GM18498 (cell line): ENCODE data around the gene AFG1L.
A peak's percentile ranks its signal among the peaks of the same experiment; 100 is the strongest.
"Not testable (repeated sequence)": the region's sequence is repeated elsewhere in the genome, so short reads cannot be mapped to it uniquely, and the experiment has no call there.

Experiments
- ATAC-seq: cut with Tn5 transposase; IDR thresholded peaks from one replicate; pipeline ENCODE4 v1.9.1; 2021; ENCODE audit warnings: mild to moderate bottlenecking, moderate library complexity; ENCODE audit not compliant: unreplicated experiment

The AFG1L gene

DNA sequence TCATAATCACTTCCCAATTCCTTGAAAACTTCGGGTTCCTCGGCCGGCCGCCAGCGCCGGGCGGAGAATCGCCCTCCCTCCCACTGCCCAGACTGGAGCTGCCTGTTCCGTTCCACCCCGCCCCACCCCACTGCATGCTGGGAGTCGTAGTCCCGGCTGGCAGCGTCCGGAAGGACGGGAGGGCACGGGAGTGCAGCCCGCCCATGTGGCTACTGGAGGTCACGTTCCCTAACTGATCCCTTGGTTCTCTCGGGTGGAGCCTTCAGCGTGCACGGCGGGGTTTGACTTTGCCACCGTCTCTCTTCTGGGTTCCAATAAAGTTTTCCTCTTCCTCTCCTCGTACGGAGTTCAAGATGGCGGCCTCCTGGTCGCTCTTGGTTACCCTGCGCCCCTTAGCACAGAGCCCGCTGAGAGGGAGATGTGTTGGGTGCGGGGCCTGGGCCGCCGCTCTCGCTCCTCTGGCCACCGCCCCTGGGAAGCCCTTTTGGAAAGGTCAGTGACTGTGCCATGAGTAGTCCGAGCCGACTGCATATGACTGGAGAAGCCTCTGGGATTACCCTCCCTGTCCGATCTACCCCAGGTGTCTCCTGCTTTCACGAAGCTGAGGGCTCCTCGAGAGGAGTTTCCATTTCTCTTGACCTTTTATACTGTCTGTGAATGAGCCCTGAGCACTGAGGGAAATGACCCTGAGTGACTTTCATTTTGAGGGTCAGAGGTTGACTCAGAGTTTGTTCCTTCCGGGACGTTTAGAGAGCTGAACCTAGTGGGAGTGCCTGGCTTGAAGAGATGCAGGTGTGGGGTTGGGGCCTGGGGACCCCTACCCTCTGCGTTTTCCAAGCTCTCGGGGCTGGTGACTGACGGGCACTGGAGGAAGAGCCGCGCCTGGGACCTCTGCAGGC is at the start of gene AFG1L:
TSS of gene AFG1L (plus strand) at position 328 of the 899 bp plus-strand sequence. CDS start at position 354, 26 bp downstream.
- peak; percentile 90 for ATAC-seq

DNA sequence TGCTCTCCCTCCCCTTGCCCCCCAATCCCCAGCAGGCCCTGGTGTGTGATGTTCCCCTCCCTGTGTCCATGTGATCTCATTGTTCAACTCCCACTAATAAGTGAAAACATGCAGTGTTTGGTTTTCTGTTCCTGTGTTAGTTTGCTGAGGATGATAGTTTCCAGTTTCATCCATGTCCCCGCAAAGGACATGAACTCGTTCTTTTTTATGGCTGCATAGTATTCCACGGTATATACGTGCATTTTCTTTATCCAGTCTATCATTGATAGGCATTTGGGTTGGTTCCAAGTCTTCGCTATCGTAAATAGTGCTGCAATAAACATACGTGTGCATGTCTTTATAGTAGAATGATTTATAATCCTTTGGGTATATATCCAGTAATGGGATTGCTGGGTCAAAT is 49.8 kb upstream of the AFG1L start:
- ATAC-seq: not testable (repeated sequence)

DNA sequence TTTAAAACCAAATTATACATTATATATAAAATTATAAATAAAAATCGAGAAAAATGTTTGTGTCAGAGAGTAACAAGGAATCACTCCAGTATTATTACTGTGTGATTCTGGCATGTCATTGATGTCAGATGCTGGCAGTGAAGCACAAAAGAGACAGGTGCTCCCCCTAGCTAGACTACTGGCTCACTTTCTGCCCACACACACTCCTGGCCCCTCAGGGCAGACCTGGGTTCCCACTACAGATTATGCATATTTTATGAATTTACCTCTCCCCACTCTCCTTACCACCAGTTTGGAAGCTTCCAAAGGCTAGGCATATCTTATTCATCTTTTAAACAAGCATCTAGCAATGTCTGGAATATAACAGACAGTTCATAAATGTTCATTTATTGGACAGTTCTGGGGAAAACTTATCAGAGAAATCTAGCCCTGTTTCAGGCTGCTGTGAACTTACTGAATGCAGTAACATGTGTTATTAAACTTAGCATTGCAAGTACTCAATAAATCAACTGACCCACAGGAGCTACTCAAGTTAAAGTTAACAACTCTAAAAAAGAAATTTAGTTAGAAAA is 46.8 kb upstream of the AFG1L start:
- ATAC-seq: no peak

DNA sequence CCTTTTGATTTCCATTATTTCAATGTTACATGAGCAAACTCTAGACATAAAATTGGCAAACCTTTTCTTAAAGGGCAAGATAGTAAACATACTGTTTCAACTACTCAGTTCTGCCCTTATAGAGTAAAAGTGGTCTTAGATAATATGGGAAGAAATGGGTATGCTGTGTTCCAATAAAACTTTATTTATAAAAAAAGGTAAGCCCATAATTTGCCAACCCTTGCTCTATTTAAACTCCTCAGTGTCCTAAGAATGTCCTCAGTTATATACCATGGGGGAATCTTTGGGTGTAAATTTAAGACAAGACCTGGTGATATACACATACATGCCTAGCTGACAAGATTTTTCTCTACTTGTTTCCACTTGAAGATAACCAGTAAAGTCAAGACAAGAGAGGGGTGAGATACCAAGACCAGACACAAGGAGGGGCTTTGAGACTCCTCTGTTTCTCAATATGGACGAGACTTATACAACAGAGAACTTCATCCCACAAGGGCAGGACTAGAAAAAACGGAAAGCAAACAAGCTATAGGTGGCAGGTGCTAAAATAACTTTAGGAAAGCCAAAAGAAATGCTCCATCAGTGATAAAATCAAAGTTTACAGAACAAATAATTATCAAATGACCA is 44.5 kb upstream of the AFG1L start:
- ATAC-seq: no peak

DNA sequence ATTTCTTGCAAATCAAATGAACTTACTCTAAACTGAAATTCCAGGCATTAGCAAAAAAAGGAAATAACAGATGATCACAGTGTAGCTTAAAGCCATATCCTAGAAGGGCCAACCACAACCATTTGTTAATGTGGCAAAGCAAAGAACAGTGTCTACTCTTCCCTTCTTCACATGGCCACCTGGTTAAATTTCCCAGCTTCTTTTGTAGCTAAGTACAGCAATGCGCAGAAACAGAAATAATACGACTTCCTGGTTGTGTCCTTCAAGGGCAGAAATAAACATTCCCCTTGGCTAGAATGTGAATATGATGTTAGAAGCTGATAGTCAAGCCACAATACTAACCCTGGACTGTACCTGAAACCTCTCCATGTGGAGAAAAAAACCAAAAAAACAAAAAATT is 43.6 kb upstream of the AFG1L start:
- no peak for ATAC-seq

DNA sequence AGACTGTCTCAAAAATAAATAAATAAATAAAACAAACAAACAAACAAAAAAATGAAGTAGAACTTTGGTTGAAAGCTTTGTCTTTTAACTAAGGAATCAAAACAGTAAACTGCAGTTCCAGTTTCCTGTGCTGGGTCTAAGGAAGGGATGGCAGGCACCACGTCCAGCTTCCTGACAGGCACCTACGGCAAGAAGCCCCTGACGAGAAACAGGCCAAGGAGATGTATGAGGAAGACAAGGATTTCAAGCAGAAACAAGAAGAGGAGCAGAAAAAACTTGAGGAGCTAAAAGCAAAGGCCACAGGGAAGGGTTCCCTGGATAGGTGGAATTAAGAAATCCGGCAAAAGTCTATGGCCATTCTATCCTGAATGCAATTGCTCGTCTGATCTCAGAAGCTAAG is 42.8 kb upstream of the AFG1L start:
- ATAC-seq: no peak

DNA sequence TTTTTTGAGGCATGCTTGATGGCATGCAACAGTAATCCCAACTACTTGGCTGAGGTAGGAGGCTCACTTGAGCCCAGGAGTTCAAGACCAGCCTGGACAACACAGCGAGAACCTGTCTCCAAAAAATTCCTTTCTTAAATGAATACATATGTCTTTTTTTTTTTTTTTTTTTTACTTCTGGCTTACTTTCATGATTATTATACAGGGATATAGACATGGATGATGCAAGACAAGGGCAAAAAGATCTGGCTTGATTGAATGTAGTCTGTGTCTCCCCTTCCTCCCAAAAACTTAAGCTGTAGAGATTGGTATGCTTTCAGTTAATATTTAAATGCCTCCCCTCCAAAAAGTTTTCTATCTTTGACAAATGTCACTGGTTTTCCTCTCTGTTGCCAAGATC is 41.6 kb upstream of the AFG1L start:
- no peak for ATAC-seq

DNA sequence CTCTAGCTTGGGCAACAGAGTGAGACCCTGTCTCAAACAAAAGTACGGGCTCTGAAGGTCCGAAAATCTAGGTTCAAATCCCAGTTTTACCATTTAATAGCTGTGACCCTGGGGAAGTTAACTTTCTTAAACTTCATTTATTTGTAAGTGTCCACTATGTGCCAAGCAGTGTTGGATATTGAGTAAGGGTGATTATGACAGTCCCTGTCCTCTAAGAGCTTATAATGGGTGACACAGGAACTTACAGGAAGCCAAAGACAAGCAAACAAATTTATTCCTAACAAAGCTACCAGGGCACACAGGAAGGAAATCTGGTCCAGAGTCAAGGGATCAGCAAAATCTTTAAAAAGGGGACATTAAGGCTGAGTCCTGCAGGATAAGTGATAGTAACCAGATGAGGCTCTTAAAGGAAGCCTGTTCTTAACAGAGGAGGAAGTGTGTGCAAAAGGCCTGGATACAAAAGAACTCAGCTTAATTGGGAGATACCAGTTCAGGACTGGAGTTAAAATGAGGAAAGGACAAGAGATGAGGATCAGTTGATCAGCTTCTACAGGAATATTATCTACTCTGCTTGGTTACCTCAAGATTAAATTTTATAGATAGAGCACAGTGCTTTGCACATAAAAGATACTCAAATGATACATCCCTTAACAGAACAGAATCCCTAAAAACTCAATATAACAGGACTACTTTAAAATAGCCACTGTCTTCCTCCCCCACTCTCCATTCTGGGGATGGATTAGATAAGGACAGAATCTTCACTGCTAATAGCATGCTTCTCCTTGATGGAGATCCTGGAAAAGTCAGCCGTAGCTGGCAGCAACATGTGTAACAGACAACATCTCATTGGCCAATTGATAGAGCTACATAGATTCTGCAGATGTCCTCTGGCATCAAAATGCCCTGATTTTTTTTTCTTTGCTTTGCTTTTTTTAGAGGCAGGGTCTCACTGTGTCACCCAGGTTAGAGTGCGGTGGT is 40.1 kb upstream of the AFG1L start:
- ATAC-seq: no peak

DNA sequence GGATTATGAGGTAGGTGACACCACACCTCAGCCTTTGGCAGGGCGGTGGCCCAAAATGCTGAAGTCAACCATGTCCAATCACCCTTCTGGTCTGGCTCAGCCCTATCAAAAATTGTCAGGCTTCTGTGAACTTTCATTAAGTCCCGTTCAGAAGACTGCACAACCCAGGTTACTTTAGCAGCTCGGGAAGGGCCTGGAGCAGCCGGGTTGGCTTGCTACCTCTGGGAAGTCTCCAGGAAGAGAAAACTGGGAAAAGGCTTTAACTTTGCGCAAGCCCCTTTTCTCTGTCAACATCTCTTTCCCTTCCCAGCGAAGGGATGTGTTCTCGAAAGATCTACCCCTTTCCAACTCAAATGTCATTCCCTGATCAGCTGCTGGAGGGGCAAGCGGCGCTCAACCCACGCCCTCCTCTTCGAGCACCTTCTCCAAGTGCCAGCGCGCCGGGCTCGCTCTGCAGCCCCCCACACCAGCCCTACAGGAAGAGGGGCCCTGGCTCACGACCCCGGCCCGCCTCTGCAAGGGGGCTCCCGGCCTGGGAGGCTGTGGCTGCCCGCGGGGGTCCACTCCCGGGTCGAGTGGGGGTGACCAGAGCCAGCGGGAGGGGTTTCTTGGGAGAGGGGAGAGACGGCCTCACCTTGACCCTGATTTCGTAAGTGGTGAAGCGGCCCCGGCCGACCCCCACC is 34.6 kb upstream of the AFG1L start:
- ATAC-seq: peak; percentile 14

DNA sequence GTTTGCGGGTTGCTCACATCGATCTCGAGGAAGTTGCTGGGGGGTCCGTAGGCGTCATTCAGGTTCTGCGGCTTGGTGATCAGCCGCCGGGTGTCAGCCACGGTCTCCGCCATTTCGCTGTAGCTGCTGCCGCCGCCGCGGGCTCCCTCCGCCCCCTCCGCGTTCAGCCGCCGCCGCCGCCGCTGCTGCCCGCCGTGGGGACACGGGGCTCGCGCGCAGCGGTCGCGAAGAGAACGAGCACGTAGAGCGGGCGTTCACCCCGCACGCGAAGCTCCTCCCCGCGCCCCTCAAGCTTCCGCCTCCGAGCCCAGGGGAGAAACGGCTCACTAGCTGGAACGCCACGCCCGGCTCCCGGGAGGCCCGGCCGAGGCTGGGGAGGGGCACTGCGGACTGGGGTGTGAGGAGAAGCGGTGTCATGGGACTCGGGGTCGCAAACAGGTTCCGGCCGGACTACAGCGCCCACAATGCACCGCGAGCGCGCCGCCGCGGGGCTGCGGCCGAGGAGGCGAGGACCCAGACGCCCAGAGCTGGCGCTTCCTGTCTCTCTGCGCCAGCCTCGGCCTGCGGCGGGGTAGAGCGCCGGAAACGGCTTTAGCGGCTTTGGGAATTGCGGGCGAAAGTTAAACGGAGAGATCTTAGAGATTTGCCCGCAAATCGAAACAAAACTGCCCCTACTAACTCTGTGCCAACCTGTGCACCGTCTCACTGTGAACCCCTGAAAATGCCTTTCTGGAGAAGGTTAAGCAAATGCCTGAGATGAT is 33.9 kb upstream of the AFG1L start, which contains the start of gene SNX3:
TSS of gene SNX3 (minus strand) at position 232 of the 761 bp plus-strand sequence. CDS start at position 113, 119 bp downstream.
- ATAC-seq: peak; percentile 87

DNA sequence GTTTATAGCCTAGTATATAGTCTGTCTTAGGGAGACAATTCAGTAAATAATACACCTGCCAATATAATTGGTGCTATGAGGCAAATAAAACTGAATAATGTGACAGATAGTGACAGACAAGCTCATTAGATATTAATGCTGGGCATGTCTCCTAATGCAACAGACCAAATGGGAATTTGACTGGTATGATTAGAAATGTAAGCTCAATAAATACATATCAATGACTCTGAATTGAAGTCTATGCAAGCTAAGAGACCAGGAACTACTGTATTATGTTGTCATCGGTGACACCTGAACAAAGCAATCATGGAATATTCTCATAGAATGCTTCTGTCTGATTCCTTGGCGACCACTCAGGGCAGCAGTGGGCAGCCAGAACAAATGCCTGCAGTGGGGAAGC is 31.5 kb upstream of the AFG1L start:
- ATAC-seq: no peak

DNA sequence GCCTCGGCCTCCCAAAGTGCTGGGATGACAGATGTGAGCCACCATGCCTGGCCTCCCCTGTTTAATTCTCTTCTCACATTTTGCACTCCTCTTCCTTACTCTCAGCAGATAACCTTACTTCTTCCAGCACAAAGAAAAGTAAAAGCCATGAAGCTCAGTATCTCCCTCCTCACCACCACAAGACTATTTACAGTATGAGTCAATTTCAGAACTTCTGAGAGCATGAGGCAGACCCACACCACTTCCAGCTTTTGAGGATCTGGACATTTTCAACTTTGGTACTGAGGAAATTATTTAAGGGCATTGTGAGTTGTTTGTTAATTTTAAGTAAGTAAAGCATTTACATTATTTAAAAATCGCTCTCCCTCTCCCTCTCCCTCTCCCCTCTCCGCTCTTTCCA is 26.0 kb upstream of the AFG1L start:
- no peak for ATAC-seq

DNA sequence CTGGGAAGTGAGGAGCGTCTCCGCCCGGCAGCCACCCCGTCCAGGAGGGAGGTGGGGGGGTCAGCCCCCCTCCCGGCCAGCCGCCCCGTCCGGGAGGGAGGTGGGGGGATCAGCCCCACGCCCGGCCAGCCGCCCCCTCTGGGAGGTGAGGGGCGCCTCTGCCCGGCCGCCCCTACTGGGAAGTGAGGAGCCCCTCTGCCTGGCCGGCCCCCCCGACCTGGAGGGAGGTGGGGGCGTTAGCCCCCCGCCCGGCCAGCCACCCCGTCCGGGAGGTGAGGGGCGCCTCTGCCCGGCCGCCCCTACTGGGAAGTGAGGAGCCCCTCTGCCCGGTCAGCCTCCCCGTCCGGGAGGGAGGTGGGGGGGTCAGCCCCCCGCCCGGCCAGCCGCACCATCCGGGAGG is 24.9 kb upstream of the AFG1L start:
- ATAC-seq: not testable (repeated sequence)

DNA sequence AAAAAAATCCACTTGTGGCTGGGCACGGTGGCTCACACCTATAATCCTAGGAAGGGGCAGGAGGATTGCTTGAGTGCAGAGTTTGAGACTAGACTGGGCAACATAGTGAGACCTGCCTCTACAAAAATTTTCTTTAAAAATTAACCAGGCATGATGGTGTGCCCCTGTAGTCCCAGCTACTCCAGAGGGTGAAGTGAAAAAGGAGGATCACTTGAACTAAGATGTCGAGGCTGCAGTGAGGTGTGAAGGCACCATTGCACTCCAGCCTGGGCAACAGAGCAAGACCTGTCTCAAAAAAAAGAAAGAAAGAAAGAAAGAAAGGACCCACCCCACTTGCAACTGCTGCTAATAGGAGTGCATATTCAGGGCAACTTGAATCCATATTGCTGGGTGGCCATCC is 20.3 kb upstream of the AFG1L start:
- ATAC-seq: no peak

DNA sequence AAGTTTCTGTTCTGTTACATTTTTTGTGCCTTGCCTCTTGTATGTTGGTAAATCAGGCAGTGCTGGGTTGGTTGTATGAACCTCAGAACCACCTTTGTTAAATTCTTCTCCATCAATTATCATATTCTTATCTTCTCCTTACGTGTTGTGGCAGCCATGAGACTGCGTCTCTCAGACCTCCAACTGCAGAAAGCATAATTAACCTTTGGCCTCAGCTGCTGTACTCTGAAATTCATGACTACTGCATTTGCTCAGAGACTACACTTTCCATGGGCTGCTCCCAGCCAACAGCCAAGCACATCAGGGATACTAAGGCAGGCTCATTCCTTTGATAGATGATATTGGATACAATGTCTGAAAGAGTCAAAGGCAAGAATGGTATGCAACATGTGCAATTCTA is 18.9 kb upstream of the AFG1L start:
- no peak for ATAC-seq

DNA sequence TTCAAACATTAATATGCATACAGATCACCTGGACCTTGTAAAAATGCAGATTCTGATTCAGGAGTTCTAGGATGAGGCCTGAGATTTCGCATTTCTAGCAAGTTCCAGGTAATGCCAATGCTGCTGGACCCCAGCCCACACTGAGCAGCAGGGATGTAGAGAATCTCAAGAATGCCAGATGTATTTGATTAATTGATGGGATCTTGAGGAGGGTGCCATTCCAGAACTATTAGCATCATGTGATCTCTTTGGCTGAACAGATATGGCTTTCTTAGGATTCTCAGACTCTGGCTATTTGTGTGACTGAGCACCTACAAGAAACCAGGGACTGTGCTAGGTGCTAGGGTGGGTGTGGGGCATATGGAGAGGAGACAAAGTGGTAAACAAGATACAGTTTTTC is 17.6 kb upstream of the AFG1L start:
- no peak for ATAC-seq

DNA sequence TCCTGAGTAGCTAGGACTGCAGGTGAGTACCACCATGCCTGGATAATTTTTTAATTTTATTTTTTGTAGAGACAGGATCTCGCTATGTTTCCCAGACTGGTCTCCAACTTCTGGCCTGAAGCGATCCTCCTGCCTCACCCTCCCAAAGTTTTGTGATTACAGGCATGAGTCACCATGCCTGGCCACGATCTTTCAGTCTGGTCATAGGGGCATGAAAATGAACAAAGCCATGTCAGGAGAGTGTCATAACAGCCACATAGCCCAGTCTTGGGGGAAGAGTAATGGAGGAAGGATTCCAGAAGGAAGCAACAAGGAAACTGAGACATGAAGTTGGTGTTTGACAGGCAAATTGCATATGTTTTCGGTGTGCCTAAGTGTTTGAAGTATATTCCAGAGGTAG is 17.0 kb upstream of the AFG1L start:
- ATAC-seq: no peak

DNA sequence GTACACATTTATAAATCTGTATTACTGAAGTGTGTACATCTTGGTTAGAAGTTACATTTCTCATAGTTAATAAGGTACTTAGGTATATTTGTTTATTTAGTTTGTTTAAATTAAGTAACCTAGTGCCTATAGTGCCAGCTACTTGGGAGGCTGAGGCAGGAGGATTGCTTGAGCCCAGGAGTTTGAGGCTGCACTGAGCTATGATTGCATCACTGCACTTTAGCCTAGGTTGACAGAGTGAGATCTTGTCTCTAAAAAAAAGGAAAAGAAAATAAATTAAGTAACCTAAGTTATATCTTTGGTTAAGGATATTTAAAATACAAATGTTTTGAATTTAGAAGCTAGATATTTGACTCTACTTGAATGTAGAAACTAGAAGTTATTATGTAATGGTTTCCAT is 9.5 kb upstream of the AFG1L start:
- ATAC-seq: no peak

DNA sequence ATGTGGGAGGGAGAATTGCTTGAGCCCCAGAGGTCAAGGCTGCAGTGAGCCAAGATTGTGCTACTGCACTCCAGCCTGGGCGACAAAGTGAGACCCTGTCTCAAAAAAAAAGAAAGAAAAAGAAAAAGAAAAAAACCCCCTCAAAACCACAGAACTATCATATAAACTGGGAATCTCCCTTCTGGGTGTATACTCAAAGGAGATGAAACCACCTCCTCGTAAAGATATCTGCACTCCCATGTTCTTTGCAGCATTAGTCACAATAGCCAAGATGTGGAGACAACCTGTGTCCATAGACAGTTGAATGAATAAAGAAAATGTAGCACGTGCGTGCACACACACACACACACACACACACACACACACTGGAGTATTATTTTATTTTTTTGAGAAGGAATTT is 8.5 kb upstream of the AFG1L start:
- no peak for ATAC-seq
